Measurements from ENCODE around the gene SCYL2. TPM values are rescaled to one million over a fixed set of nuclear protein-coding genes. Genes with fewer than 3 reads are reported as not detected.
"Not testable (repeated sequence)": the region's sequence is repeated elsewhere in the genome, so short reads cannot be mapped to it uniquely, and the experiment has no call there.

SCYL2 gene
- total RNA-seq, 2 donors from 2014 or later = 13.8 to 23.1 TPM

DNA sequence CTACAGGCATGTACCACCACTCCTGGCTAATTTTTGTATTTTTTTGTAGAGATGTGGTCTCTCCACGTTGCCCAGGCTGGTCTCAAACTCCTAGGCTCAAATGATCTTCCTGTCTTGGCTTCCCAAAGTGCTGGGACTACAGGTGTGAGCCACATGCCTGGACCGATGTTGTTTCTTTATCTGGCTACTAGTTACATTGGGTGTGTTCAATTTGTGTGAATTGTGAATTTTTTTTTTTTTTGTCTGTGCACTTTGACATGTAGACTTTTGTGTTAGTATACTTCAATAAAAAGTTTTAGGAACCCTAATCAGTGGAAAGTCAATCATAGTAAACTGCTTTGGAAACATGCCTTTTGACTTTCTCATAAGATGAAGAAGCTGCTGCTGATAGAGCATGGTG lies 65.9 kb downstream of the SCYL2 start:
- WGBS, 2 donors = 74 to 78% methylated on average over 2 of the region's 2 CpGs
- TF ChIP-seq CTCF (IDR thresholded peaks at IDR 0.05) = no peak
- TF ChIP-seq POLR2A (IDR thresholded peaks at IDR 0.05) = no peak
- H3K36me3 ChIP-seq (replicated peaks in 1 of 2; ENCODE audit: insufficient read depth in 1 of 2, low read depth in 2 of 2) = peaks cover 0 to 10% of the 10 kb centered on the region in 2 donors
- H3K27ac ChIP-seq = no peak overlapping the region
- H3K4me3 ChIP-seq = no peak overlapping the region
- intact Hi-C loops (cut with DNase I) = no loop called here
- DNase-seq (no peak), ATAC-seq (no peak)
- no peaks in the 10 kb centered on the region for H3K27me3 ChIP-seq
- peaks cover 13% of the 10 kb centered on the region for H3K4me1 ChIP-seq
- no peaks in the 10 kb centered on the region for H3K9me3 ChIP-seq

GRCh38 chr12:100337299-100337698 lies 70.3 kb downstream of the SCYL2 start:
- DNase-seq (no peak), ATAC-seq (peak; percentile 6)
- TF ChIP-seq CTCF (IDR thresholded peaks at IDR 0.05) = no peak
- TF ChIP-seq POLR2A (IDR thresholded peaks at IDR 0.05) = no peak
- Histone ChIP-seq H3K4me1 (peaks cover 25% of the 10 kb centered on the region), H3K27ac (peak overlapping the region in 2 of 4 donors; percentile 9 to 55), H3K36me3 (replicated peaks in 1 of 2; ENCODE audit: insufficient read depth in 1 of 2, low read depth in 2 of 2) (peaks cover 0 to 3% of the 10 kb centered on the region in 2 donors), H3K4me3 (no peak overlapping the region), H3K27me3 (no peaks in the 10 kb centered on the region), H3K9me3 (no peaks in the 10 kb centered on the region)
- intact Hi-C loops (cut with DNase I) = no loop called here
- 28 to 40% methylated on average over 3 of the region's 3 CpGs for WGBS, 2 donors

DNA sequence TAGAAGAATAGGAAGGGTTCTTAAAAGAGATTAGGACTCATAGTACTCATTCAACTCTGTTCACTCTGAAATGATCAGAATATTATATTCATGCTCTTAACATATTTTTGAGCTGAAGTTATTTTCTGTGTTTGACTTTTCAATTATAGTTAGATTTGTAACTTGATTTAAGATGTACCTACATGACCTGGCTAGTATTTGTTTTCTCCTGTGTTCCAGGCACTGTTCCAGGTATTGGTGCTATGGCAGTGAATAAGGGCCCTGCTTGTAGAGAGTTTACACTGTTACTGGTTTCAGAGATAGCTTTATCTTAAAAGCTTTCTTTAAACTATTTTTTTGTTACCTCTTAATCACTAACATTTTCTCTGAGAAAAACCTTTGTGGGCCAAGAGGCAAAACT lies 70.8 kb downstream of the SCYL2 start:
- ATAC-seq (peak; percentile 85), DNase-seq (peak; percentile 43 to 74 (median 69))
- peak overlapping the region in 2 of 4 donors; percentile 9 to 55 for H3K27ac ChIP-seq
- H3K4me3 ChIP-seq = no peak overlapping the region
- no peak for TF ChIP-seq CTCF (IDR thresholded peaks at IDR 0.05)
- TF ChIP-seq POLR2A (IDR thresholded peaks at IDR 0.05) = no peak
- no peaks in the 10 kb centered on the region for H3K27me3 ChIP-seq
- no peaks in the 10 kb centered on the region for H3K9me3 ChIP-seq
- peaks cover 0 to 3% of the 10 kb centered on the region in 2 donors for H3K36me3 ChIP-seq (replicated peaks in 1 of 2; ENCODE audit: insufficient read depth in 1 of 2, low read depth in 2 of 2)
- intact Hi-C loops (cut with DNase I) = no loop called here
- H3K4me1 ChIP-seq = peaks cover 25% of the 10 kb centered on the region

DNA sequence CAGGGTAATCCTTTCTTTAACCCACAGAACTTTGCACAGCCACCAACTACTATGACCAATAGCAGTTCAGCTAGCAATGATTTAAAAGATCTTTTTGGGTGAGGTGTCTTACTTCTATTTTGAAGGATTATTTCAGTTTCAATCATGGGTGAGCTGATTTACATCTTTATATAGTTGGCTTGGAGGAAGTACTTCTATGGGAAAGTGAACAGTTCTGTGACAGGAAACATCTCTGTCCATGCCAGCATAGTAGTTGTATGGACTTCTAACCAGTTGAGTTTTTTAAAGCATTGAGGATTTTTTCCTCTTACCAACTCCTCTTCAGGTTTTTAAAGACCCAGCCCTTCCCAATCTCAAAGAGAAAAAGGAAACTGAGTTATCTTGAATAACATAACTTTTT lies 72.1 kb downstream of the SCYL2 start:
- no peak for TF ChIP-seq CTCF (IDR thresholded peaks at IDR 0.05)
- TF ChIP-seq POLR2A (IDR thresholded peaks at IDR 0.05) = no peak
- intact Hi-C loops (cut with DNase I) = no loop called here
- no peaks in the 10 kb centered on the region for H3K27me3 ChIP-seq
- H3K4me1 ChIP-seq = peaks cover 25% of the 10 kb centered on the region
- ATAC-seq = no peak
- peaks cover 0 to 3% of the 10 kb centered on the region in 2 donors for H3K36me3 ChIP-seq (replicated peaks in 1 of 2; ENCODE audit: insufficient read depth in 1 of 2, low read depth in 2 of 2)
- no peaks in the 10 kb centered on the region for H3K9me3 ChIP-seq
- no peak for DNase-seq
- H3K27ac ChIP-seq = no peak overlapping the region
- no peak overlapping the region for H3K4me3 ChIP-seq

GRCh38 chr12:100342897-100343296 lies 75.9 kb downstream of the SCYL2 start:
- H3K27me3 ChIP-seq; H3K4me3 ChIP-seq; H3K36me3 ChIP-seq (replicated peaks in 1 of 2; ENCODE audit: insufficient read depth in 1 of 2, low read depth in 2 of 2); H3K27ac ChIP-seq; H3K9me3 ChIP-seq; ATAC-seq; DNase-seq: not testable (repeated sequence)
- peaks cover 20% of the 10 kb centered on the region for H3K4me1 ChIP-seq
- 94 to 100% methylated on average over 1 to 2 of the region's 2 CpGs for WGBS, 2 donors
- intact Hi-C loops (cut with DNase I) = loop anchor here (10.0 kb wide), 1 partner anchor 392 kb away; no protein-coding TSS in a partner anchor

GRCh38 chr12:100344351-100344750 lies 77.4 kb downstream of the SCYL2 start:
- not testable (repeated sequence) for ATAC-seq

More at GRCh38 chr12:100344351-100344750, 77.4 kb downstream of the SCYL2 start:
- H3K9me3 ChIP-seq; H3K27ac ChIP-seq; DNase-seq; H3K4me3 ChIP-seq; H3K36me3 ChIP-seq (replicated peaks in 1 of 2; ENCODE audit: insufficient read depth in 1 of 2, low read depth in 2 of 2); H3K4me1 ChIP-seq; H3K27me3 ChIP-seq: not testable (repeated sequence)
- intact Hi-C loops (cut with DNase I) = loop anchor here (10.0 kb wide), 1 partner anchor 390 kb away; no protein-coding TSS in a partner anchor
- 94 to 96% methylated on average over 16 to 18 of the region's 18 CpGs for WGBS, 2 donors

Data from body of pancreas (tissue), 4 donors.